Nephron (organoid): ENCODE data around the gene RYR1.
"Not testable (repeated sequence)": the region's sequence is repeated elsewhere in the genome, so short reads cannot be mapped to it uniquely, and the experiment has no call there.

Experiments
- H3K27ac Mint-ChIP-seq, 3 experiments: 2 replicates each; pipeline ENCODE4 v1.8.0; 2020; ENCODE audit warnings: mixed read lengths in 3 of 3, mild to moderate bottlenecking in 2 of 3, moderate library complexity in 1 of 3
- H3K27me3 Mint-ChIP-seq: 2 replicates; pipeline ENCODE4 v1.8.0; 2021; ENCODE audit warnings: low read depth, mild to moderate bottlenecking, moderate library complexity, mixed read lengths
- H3K36me3 Mint-ChIP-seq: 2 replicates; pipeline ENCODE4 v1.8.0; 2020; ENCODE audit warnings: low read depth, mixed read lengths
- H3K4me1 Mint-ChIP-seq: 2 replicates; pipeline ENCODE4 v1.8.0; 2020; ENCODE audit warnings: mixed read lengths
- H3K4me3 Mint-ChIP-seq, 3 experiments: 2 replicates each; pipeline ENCODE4 v1.8.0; 2020; ENCODE audit warnings: mild to moderate bottlenecking in 3 of 3, mixed read lengths in 3 of 3, moderate library complexity in 2 of 3
- H3K9me3 Mint-ChIP-seq: 2 replicates; pipeline ENCODE4 v1.8.0; 2020; ENCODE audit warnings: mixed read lengths
- TF ChIP-seq, protein P1 (sequence below), 3 experiments: fragments of 200-600 bp; sonication (generic); IDR thresholded peaks; one replicate each; pipeline ENCODE4 v1.5.0; 2021; ENCODE audit warnings: antibody characterized with exemption in 3 of 3; ENCODE audit not compliant: unreplicated experiment in 3 of 3

Gene RYR1

DNA sequence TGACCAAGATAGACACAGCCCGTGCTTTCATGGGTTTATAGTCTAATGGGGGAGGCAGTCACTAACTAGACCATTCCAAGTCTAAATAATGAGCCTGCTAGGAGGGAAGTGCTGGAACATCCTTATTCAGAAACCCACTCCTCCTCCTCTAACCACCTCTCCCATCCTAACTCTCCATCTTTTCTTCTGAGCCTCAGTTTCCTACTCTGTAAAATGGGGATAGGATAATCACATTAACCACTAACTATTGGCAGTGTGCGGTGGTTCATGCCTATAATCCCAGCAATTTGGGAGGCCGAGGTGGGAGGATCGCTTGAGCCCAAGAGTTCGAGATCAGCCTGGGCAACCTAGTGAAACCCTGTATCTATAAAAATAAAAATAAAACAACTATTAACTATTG lies 115.6 kb downstream of the RYR1 start:
- H3K9me3 Mint-ChIP-seq, result no peaks in the 10 kb centered on the region
- H3K36me3 Mint-ChIP-seq, result peaks cover 8% of the 10 kb centered on the region
- no peak overlapping the region for H3K27ac Mint-ChIP-seq
- no peaks in the 10 kb centered on the region for H3K4me1 Mint-ChIP-seq
- H3K27me3 Mint-ChIP-seq, result no peaks in the 10 kb centered on the region
- H3K4me3 Mint-ChIP-seq, result no peak overlapping the region
- TF ChIP-seq, protein P1, sequence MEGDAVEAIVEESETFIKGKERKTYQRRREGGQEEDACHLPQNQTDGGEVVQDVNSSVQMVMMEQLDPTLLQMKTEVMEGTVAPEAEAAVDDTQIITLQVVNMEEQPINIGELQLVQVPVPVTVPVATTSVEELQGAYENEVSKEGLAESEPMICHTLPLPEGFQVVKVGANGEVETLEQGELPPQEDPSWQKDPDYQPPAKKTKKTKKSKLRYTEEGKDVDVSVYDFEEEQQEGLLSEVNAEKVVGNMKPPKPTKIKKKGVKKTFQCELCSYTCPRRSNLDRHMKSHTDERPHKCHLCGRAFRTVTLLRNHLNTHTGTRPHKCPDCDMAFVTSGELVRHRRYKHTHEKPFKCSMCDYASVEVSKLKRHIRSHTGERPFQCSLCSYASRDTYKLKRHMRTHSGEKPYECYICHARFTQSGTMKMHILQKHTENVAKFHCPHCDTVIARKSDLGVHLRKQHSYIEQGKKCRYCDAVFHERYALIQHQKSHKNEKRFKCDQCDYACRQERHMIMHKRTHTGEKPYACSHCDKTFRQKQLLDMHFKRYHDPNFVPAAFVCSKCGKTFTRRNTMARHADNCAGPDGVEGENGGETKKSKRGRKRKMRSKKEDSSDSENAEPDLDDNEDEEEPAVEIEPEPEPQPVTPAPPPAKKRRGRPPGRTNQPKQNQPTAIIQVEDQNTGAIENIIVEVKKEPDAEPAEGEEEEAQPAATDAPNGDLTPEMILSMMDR (IDR thresholded peaks at IDR 0.05; ENCODE audit: unreplicated experiment in 3 of 3), result no peak

DNA sequence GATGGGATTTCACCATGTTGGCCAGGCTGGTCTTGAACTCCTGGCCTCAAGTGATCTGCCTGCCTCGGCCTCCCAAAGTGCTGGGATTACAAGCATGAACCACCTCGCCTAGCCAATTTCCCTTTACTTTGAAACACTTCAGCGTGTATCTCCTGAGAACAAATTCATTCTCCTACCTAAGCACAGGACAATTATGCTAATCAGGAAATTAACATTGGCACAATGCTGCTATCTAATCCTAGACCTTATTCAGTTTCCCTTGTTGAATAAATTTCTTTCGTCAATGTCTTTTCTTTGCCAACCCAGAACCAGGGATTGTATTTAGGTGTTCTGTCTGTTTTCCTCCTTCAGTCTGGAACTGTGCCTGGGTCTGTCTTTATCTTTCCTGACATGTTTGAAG lies 116.5 kb downstream of the RYR1 start:
- no peaks in the 10 kb centered on the region for H3K27me3 Mint-ChIP-seq
- TF ChIP-seq, protein P1 (IDR thresholded peaks at IDR 0.05; ENCODE audit: unreplicated experiment in 3 of 3), result no peak
- H3K4me3 Mint-ChIP-seq, result no peak overlapping the region
- no peaks in the 10 kb centered on the region for H3K4me1 Mint-ChIP-seq
- no peak overlapping the region for H3K27ac Mint-ChIP-seq
- H3K9me3 Mint-ChIP-seq, result no peaks in the 10 kb centered on the region
- H3K36me3 Mint-ChIP-seq, result peaks cover 5% of the 10 kb centered on the region

DNA sequence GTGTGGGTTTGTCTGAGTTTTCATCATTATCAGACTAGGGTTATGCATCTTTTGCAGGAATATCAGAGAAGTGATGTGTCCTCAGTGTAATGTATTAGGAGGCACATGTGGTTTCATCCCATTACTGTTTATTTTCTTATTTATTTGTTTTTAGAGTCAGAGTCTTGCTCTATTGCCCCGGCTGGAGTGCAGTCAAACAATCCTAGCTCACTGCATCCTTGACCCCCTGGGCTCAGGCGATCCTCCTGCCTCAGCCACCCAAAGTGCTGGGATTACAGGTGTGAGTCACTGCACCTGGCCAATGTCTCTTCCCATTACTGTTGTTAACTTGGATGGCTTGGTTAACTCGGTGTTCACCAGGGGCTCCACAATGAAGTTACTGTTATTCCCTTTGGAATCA lies 116.9 kb downstream of the RYR1 start:
- Mint-ChIP-seq H3K36me3 (peaks cover 5% of the 10 kb centered on the region), H3K27me3 (no peaks in the 10 kb centered on the region), H3K4me3 (no peak overlapping the region), H3K4me1 (no peaks in the 10 kb centered on the region), H3K9me3 (no peaks in the 10 kb centered on the region), H3K27ac (no peak overlapping the region)
- TF ChIP-seq, protein P1 (IDR thresholded peaks at IDR 0.05; ENCODE audit: unreplicated experiment in 3 of 3), result no peak

DNA sequence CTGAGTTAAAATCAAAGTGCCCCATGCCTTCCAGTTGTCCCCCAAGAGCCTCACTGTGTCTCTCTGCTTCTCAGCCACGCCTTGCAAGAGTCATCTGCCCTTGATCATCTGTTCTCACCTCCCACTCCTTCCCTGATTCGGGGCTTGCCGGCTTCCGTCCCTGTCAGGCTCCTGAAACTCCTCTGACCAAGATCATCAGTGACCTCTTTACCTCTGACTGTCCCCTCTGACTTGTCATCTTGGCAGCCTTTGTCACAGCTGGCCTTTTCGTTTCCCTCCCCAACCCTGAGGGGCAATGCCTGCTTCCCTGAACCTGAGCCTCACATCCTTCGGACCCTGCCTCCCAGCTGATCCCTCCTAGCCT lies 117.9 kb downstream of the RYR1 start:
- peaks cover 5% of the 10 kb centered on the region for H3K36me3 Mint-ChIP-seq
- no peak overlapping the region for H3K27ac Mint-ChIP-seq
- no peaks in the 10 kb centered on the region for H3K9me3 Mint-ChIP-seq
- no peaks in the 10 kb centered on the region for H3K4me1 Mint-ChIP-seq
- TF ChIP-seq, protein P1 (IDR thresholded peaks at IDR 0.05; ENCODE audit: unreplicated experiment in 3 of 3), result no peak
- H3K4me3 Mint-ChIP-seq, result no peak overlapping the region
- no peaks in the 10 kb centered on the region for H3K27me3 Mint-ChIP-seq

DNA sequence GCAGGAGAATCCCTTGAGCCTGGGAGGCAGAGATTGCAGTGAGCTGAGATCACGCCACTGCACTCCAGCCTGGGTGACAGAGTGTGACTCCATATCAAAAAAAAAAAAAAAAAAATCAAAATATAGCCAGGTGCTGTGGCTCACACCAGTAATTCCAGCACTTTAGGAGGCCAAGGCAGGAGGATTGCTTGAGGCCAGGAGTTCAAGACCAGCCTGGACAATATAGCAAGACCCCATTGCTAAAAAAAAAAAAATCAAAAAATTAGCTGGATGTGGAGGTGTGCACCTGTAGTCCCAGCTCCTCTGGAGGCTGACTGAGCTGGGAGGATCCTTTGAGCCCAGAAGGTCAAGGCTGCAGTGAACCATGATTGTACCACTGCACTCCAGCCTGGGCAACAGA lies 119.7 kb downstream of the RYR1 start:
- not testable (repeated sequence) for H3K4me1 Mint-ChIP-seq, H3K27me3 Mint-ChIP-seq, H3K36me3 Mint-ChIP-seq, H3K4me3 Mint-ChIP-seq, H3K9me3 Mint-ChIP-seq, H3K27ac Mint-ChIP-seq

DNA sequence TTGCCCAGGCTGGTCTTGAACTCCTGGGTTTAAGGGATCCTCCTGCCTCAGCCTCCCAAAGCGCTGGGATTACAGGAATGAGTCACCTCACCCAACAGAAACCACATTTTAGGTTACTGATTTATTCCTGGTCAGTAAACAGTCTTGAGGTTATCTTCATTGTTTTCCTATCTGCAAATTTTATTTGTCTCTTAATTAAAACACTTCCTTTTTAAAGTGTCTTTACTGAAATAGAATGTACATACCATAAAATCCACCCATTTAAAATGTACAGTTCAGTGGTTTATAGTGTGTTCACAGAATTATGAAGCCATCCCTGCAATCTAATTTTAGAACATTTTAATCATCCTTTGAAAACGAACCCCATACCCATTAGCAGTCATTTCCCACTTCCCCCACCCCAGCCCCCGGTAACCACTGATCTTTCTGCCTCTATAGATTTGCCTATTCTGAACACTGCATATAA lies 121.2 kb downstream of the RYR1 start:
- H3K36me3 Mint-ChIP-seq, result peaks cover 5% of the 10 kb centered on the region
- H3K4me3 Mint-ChIP-seq, result no peak overlapping the region
- TF ChIP-seq, protein P1 (IDR thresholded peaks at IDR 0.05; ENCODE audit: unreplicated experiment in 3 of 3), result no peak
- H3K27ac Mint-ChIP-seq, result no peak overlapping the region
- H3K4me1 Mint-ChIP-seq, result no peaks in the 10 kb centered on the region
- no peaks in the 10 kb centered on the region for H3K27me3 Mint-ChIP-seq
- H3K9me3 Mint-ChIP-seq, result no peaks in the 10 kb centered on the region
